ENCODE data around the gene ATP5F1E.

GRCh38 chr20:59055302-59055701 is 23.2 kb upstream of the ATP5F1E start:
- TF ChIP-seq POLR2A (IDR thresholded peaks at IDR 0.05; ENCODE audit: low read length) = no peak
- TF ChIP-seq GATA1 (IDR thresholded peaks at IDR 0.05; ENCODE audit: low read depth, low read length) = no peak
